SIG-M5 treated with dmso at 0.1 percent for 504 hours (cell line): ENCODE results near the gene C22orf15.

ENCODE experiments used
- DNase-seq: peaks from one replicate; lab custom pipeline; 2025; ENCODE audit not compliant: unreplicated experiment; lab: John Stamatoyannopoulos, UW

The C22orf15 gene

DNA sequence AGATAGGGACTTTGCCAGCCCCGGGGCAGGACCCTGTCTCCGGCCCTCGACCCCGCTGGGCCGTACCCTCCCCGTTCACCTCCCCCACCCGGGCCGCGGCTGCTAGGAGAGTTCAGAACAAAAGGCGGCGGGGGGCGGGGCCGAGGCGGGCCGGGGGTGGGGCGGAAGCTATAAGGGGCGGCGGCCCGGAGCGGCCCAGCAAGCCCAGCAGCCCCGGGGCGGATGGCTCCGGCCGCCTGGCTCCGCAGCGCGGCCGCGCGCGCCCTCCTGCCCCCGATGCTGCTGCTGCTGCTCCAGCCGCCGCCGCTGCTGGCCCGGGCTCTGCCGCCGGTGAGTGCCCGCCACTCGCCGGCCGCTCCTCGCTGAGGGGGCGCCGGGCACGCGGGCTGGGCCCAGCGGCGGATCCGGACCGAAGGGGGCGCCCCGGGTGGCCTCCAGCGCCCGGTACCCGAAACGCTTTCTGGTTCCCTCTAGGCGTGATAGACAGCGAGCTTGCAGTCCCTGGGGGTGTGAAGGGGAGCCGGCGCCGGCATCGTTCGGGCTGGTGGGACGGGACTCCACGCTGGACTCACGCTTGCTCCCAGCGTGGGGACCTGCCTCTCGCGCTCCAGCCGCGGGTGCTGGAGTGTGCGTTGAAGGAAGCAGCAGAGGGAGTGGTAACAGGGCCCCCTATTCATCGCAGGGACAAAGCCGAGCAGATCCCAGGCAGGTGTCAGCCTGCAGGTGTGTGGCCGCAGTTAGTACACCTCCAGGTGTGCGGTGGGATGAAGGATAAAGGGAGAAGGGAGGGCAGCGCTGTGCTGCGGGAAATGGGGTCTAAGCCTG, 10.1 kb downstream of the C22orf15 start, which contains the start of gene MMP11:
Gene MMP11, plus strand, starts transcription at position 201 of the 825 bp plus-strand sequence. Its CDS starts 22 bp downstream, at position 223.
- no peak for DNase-seq

DNA sequence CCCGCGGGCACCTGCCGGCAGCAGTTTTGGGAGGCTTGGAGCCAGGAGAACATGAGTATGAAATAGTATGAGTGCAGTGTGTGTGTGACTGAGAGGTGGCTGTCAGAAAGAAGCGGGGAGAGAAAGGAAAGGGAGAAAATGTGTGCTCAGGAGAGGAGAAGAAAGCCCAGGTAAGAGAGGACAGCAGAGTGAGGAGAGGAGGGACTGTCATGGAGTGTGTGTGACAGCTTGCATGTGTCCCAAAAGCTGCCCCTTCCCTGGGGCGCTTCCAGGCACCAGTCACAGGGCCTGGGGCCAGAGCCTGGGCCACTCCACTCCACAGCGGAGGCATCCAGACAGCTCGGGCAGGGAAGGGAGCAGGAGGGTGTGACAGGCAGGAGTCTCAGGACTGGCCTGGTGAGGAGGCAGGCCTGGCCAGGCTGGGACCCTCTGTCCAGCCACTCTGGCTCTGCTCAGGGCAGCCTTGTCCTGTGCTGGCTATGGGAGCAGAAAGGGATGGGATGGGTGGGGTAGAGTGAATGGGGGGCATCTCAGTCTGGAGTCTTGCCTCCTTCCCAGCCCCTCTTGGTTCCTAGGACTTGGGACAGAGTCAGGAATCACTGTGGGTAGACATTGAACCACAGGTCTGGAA, 10.8 kb downstream of the C22orf15 start:
- no peak for DNase-seq

DNA sequence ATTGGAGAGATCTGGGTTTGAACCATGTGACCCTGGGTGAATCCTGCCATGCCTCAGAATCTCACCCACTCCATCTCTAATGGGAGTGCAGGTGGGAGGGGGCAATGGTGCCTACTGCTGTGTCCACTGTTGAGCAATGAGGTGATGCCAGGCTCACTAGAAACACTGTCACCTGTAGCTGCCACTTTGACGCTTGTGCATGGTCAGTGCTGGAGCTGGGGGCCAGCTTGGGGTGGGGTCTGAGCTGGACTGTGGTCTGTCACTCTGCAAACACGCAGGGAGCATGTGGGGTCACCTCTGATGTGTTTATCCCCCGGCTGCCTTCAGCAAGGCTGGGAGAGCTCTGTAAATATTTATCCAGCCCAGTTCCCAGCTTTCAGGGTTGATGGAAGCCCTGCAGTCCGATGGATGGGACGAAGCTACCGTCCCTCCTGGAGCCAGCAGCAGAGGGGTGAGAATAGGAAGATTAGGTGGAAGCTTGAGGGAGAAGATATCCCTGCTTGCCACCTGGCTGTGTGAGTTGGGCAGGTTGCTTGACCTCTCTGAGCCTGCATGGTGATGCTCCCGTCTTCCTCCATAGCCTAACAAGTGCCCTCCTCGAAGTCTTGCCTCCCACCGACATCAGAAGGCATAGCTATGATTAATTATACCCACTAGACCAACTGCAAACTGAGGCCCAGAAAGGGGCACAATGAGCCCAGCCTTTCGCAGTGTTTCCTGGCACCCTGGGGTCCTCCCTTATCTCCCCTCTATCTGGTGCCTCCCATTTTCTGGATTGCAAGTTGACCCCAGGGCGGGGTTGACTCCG, 11.5 kb downstream of the C22orf15 start:
- no peak for DNase-seq

DNA sequence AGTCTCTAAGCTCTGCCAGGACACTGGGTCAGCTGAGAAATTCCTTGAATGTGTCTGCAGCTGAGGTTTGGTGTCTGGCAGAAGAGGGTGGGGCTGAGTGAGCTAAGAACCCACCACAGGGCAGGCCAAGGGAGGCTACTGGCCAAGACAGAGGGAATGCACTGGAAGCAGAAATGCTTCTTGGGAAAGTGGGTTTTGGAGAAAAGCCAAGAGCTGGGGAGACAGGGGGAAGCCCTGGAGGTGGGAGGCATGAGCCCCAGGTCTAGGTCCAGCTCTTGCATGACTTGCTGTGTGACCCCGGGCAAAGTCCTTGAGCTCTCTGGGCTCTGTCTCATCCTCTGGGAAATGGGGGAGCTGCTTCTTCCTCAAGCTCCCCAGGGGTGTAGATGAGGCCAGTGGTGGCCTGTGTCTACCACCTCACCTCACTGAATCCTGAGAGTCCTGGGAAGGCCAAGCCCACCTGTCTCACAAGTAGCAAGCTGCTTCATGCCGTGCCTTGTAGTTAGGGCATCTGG, 12.2 kb downstream of the C22orf15 start:
- DNase-seq, result no peak

DNA sequence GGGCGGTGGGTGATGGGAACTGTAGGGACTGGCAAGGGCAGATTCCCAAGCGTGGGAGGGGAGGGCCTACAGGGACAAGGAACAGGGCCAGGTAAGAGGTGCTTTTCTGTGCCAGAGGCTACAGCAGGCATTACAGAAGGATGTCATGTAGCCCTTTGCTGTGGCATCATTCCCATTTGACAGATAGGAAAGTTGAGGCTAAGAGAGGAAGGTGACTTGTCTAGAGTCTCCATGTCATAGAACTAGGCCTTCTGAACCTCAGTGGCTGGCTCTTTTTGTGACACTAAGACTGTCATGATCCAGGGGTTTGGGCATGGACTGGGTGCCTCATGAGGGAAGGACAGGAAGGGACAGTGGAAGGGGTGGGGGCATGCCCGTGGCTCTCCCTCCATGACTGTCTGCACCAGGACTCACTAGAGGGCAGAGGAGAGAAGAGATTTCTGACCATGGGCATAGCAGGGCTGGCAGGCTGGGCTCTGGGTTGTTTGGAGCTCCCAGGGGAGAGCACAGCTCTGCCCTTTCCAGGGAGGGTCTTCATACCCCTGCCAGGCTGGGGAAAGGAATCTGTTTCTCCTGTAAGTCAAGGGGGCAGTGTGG, 13.1 kb downstream of the C22orf15 start:
- no peak for DNase-seq

DNA sequence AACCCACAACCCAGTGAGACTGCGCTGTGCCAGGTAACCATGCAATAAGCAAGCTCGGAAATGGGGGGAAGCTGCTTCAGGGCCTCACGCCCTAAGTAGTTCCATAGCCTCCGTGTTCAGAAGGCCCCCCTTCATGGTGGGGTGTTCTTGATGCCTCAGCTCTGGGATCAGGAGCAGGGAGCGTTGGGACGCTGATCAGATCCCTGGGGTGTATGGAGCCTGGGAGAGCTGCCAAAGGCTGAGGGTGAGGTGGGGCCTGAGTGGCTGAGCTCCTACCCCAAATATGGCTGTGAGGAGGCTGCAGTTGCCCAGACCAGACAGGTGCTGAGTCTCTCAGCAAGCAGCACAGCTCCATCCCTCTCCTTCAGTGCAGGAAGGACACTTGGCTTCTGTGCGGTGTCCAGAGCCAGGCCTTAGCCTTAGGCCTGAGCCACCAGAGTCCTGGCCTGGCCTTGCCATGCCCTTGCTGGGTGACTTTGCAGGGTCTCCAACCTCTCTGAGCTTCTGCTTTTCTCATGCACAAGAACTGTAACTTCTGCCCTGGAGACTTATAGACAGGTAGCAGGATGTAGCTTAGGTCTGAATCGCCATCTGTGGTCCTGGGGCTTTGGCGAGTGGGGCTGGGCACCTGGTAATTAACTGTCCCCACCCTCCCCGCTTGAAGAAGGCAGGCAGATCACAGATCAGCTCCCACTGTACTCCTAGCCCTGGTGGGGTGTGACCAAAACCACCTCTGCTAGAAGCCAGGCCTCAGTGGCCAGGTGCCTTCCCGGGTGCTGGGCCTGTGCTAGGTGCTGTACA, 15.2 kb downstream of the C22orf15 start:
- DNase-seq, result no peak

DNA sequence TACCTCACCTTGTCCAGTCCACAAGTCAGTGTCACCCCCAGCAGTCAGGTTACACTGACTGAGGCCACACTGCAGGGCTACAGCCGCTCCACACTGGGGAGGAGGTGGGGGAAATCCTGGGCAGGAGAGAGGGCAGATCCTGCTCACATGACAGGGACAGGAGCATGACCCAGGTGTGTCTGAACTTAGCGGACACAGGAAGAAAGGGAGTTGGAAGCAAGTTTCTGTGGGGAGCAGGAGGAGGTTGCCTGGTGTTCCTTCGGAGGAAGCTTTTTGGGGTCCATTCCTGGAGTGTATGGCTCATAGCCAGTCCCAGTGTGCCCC, 15.7 kb downstream of the C22orf15 start:
- DNase-seq, result no peak

DNA sequence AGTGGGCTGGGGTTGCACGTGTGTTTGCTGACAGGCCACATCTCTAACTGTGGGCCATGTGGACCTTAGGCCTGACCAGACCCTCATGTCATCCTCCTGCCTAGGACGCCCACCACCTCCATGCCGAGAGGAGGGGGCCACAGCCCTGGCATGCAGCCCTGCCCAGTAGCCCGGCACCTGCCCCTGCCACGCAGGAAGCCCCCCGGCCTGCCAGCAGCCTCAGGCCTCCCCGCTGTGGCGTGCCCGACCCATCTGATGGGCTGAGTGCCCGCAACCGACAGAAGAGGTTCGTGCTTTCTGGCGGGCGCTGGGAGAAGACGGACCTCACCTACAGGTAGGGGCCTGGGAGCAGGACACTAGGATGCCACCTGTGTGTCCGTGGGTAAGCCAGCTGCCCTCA, 16.3 kb downstream of the C22orf15 start:
- no peak for DNase-seq

DNA sequence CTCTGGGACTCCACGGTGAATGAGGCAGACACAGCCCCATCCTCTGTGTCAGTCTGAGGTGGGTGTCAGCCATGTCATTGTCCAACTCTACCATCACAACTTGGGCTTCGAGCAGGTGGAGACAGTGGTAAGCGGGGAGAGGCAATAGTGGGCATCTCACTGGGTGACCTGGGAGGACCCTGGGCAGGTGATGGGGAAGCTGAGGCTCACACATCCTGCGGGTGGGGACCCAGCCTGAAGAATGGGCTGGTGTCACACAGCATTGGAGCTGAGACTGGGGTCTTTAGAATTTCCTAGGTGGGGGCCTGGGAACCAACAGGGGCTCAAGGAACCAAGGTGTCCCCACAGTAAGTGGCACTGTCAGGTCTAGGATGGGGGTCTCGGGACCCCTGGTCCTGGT, 16.9 kb downstream of the C22orf15 start:
- no peak for DNase-seq

DNA sequence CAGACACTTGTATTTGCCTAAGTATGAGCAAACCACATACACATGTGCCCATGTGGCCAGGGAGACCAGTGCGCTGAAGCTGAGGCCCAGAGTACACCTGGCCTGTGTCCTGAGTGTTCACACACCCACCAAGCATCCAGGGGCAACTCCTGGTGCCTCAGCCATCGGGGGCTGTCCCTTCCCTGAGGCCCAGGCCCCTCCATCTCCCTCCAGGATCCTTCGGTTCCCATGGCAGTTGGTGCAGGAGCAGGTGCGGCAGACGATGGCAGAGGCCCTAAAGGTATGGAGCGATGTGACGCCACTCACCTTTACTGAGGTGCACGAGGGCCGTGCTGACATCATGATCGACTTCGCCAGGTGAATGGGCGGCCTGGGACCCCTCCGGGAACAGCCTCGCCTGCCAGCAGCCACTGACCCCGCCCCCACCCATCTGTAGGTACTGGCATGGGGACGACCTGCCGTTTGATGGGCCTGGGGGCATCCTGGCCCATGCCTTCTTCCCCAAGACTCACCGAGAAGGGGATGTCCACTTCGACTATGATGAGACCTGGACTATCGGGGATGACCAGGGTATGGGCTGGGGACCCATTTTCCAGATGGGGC, 17.5 kb downstream of the C22orf15 start:
- DNase-seq, result no peak

DNA sequence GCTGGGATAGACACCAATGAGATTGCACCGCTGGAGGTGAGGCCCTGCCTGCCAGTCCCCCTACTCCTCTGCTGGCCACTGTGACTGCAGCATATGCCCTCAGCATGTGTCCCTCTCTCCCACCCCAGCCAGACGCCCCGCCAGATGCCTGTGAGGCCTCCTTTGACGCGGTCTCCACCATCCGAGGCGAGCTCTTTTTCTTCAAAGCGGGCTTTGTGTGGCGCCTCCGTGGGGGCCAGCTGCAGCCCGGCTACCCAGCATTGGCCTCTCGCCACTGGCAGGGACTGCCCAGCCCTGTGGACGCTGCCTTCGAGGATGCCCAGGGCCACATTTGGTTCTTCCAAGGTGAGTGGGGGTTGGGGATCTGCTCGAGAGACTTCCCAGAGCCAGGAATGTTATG, 18.3 kb downstream of the C22orf15 start:
- no peak for DNase-seq

DNA sequence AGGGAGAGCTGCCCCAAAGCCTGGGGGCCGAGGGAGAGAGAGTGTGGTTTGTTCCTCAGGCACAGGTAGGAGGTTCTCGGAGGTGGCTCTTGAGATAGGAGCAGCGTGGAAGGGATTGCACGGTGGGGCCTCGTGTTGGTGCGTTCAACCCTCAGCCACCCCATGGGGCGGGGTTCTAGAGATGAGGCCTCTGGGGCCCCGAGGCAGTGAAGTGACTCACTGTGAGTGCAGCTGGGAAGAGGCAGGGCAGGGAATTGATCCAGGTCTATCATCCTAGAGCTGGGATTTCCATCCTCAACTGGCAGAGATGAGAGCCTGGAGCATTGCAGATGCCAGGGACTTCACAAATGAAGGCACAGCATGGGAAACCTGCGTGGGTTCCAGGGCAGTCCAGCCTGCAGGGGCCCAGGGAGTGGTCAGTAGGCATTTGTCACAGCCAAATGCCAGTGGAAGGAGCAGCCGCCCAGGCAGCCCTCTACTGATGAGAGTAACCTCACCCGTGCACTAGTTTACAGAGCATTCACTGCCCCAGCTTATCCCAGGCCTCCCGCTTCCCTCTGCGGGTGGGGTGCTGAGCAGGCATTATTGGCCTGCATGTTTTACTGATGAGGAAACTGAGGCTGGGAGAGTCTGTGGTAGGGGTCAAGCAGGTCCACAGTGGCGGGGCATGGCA, 18.9 kb downstream of the C22orf15 start:
- DNase-seq, result no peak

DNA sequence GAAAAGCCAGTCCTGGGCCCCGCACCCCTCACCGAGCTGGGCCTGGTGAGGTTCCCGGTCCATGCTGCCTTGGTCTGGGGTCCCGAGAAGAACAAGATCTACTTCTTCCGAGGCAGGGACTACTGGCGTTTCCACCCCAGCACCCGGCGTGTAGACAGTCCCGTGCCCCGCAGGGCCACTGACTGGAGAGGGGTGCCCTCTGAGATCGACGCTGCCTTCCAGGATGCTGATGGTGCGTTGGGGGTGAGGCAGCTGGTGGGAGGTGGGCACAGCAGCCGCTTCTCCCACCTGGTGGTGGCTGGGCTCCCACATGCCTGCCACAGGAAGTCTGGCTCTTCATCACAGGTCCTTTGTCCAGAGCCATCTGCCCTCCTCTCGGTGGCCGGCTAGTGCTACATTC, 19.5 kb downstream of the C22orf15 start:
- no peak for DNase-seq

DNA sequence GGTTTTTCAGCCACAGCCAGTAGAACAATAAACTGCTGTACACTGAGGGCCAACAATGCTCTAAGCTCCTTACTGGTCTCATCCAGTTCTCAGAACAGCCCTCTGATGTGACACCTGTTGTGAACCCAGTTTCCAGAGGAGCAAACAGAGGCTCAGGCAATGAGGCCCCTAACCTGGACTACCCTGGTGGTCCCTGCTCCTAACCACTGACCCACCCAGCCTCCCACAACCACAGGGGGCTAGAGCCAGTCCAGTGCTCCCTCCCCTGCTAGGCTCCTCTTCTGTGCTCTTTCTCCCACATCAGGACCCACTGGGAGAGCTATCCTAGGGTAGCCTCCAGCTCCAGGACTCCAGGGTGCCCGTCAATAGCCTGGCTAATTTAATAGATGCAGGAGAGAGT, 19.9 kb downstream of the C22orf15 start:
- DNase-seq, result no peak

DNA sequence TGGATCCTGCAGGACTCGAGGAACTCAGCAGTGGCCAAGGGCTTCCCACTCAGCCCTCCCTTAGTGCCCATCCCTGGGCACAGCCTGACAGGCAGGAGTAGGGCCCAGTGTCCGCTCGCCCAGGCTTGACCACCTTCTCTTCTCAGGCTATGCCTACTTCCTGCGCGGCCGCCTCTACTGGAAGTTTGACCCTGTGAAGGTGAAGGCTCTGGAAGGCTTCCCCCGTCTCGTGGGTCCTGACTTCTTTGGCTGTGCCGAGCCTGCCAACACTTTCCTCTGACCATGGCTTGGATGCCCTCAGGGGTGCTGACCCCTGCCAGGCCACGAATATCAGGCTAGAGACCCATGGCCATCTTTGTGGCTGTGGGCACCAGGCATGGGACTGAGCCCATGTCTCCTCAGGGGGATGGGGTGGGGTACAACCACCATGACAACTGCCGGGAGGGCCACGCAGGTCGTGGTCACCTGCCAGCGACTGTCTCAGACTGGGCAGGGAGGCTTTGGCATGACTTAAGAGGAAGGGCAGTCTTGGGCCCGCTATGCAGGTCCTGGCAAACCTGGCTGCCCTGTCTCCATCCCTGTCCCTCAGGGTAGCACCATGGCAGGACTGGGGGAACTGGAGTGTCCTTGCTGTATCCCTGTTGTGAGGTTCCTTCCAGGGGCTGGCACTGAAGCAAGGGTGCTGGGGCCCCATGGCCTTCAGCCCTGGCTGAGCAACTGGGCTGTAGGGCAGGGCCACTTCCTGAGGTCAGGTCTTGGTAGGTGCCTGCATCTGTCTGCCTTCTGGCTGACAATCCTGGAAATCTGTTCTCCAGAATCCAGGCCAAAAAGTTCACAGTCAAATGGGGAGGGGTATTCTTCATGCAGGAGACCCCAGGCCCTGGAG, 20.7 kb downstream of the C22orf15 start:
- no peak for DNase-seq

DNA sequence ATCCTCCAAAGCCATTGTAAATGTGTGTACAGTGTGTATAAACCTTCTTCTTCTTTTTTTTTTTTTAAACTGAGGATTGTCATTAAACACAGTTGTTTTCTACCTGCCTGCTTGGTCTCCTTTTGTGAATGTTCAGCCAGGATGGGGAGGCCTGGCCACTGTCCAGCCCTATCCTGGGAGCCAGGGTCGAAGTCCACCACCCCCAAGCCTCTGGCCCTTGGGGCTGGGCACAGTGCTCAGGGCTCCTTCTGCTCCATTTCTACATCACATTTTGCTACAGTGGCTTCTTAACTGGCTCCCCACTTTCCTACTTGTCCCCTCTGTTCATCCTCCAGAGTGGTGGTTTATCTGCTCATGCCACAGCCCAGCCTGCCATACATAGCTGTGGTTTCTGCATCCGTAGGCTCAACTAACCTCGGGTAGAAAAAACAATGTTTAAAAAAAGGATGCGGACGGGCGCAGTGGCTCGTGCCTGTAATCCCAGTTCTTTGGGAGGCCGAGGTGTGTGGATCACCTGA, 21.5 kb downstream of the C22orf15 start:
- no peak for DNase-seq

DNA sequence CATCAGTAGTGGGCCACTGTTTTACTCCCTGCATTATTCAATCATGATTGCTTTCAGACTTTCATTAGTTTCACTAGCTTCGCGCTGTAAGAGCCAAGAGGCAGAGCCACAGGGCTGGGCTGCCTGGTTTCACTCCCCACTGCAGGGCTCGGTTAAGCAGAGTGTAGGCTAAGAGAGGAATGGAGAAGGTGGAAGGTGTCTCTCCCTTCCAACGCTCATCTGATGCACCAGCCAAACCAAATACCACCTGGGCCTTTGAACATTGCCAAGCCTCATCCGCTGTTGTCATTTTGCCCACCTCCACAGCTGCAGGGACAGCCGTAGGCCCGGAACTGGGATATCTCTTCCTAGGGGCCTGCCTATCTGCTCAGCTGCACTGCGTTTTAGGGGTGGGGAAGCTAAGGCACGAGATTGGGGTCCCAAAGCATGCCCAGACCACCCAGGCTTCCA, 23.5 kb downstream of the C22orf15 start:
- no peak for DNase-seq
